NCI-H1092 treated with DMSO at 0.1 percent for 48 hours (cell line): ENCODE measurements around the gene ESYT2.

ENCODE experiments used
- DNase-seq: peaks from one replicate; lab custom pipeline; 2025; lab: John Stamatoyannopoulos, UW

ESYT2 gene

GRCh38 chr7:158695726-158696452 lies 133.4 kb downstream of the ESYT2 start:
- DNase-seq, result no peak

DNA sequence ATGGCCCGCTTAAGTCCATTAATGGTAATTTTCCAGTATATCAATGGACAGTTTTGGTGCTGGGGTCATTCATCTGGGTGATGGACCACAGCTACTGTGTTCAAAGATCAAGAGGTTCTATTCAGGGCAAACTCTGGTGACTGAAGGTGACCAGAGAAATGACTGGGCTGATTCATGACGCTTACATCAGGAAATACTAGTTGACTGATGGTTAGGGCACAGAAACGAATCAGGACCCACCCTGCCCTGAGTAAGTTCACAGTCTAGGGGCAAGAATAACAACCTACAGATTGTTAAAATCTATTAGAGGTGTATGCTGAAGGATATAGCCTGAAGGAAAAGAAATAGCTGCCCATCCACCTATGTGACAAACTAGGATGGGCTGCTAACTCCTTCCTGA lies 134.3 kb downstream of the ESYT2 start:
- DNase-seq, result no peak

DNA sequence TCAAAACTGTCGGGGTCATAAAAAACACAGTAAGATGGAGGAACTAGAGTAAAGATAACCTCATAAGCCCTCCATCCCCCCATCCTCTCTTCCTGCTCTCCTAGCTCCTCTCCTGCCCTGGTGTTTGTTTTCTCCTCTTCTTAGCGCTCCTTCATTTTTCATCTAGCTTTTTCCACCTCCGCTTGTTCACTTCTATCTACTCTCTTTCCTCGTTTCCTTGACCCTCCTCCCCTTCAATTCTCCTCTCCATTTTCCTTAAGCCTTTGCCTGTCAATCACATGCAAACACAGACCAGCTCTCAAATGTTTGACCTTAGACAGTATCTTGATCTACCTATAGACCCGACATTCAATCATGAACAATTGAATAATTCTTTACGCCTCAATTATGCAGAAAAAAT lies 134.7 kb downstream of the ESYT2 start:
- no peak for DNase-seq

- peak; percentile 41 for DNase-seq
These were observed 139.8 kb downstream of the ESYT2 start for GRCh38 chr7:158689488-158689887.

DNA sequence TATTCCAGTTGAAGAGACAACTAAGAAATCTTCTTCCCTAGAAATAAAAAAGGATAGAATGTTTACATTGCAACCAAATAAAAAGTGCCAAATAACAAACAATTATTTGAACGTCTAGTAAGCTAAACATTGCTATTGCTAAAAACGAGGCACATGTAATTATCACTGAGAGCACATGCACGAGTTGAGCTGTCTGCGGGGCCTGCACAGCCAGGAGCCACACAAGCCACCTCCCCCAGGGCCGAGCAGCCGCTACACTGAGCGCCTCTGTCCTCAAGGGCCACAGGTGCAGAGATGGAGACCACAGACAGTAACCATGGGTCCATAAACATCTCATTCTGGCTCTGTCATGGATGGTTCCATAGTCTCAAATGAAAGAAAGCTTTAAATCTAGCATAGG lies 141.9 kb downstream of the ESYT2 start:
- no peak for DNase-seq

- DNase-seq, result no peak
These were observed 143.6 kb downstream of the ESYT2 start for GRCh38 chr7:158685693-158686092.

DNA sequence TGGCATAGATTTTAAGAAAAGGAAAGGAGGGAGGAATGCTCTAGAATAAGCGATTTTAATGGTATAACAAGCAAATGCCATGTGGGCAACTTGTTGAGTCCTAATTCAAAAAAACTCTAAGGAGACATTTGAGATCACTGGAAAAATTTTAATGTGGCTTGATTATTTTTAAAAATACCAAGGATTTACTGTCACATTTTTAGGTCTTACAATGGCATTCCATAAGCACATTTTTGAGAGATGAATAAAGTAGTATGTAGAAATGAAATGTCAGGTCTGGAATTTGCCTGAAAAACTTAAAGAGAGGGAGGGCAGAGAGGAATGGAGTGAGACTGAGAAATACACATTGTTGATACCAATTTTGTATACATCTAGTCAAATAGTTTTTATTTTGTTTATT lies 145.0 kb downstream of the ESYT2 start:
- no peak for DNase-seq

- DNase-seq, result peak; percentile 10
These were observed 145.8 kb downstream of the ESYT2 start for GRCh38 chr7:158683541-158683940.

- no peak for DNase-seq
These were observed 146.9 kb downstream of the ESYT2 start for GRCh38 chr7:158682456-158682855.
